ENCODE results near the gene ERP27. TPM values are rescaled to one million over a fixed set of nuclear protein-coding genes. Genes with fewer than 3 reads are reported as not detected.

ERP27 gene
- total RNA-seq, 1 donor from 2014 or later, result 122 TPM

DNA sequence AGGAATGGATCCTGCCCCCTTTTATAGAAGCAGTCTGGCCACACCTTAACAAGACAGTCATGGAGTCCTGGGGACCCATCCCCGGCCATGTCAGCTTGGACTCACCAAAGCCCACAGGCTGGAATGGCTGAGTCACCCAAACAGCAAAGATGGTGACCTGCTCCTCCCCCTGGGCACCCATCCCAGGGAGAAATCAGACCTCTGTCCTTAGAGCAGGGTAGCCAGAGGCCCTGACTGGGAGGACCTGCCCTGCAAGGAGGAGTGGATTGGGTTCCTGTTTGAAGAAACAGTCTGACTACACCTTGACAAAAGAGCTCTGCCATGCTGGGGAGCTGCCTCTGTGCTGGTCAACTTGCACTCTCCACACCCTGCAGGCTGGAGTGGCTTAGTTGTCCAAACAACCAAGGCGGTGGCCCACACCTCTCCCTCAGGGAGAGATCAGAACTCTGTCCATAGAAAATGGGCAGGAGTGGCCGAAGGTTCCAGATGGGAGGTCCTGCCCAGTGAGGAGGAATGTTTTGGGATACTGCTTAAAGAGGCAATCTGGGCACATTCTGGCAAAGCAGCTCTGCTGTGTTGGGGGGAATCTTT is 69.3 kb downstream of the ERP27 start:
- DNase-seq (ENCODE audit: low spot score), result no peak

Other genes starting within 250 kb of the ERP27 start
- not detected for gene GUCY2C, start 241.9 kb downstream of the ERP27 start, total RNA-seq
- 54.0 TPM for gene WBP11, start 135.1 kb downstream of the ERP27 start, total RNA-seq
- gene C12orf60, start 134.9 kb downstream of the ERP27 start, total RNA-seq, result 0.99 TPM
- not detected for gene SMCO3, start 124.4 kb downstream of the ERP27 start, total RNA-seq
- gene ART4, start 95.0 kb downstream of the ERP27 start, total RNA-seq, result 1.5 TPM
- gene MGP, start 52.7 kb downstream of the ERP27 start, total RNA-seq, result 500 TPM
- 264 TPM for gene ARHGDIB, start 23.1 kb upstream of the ERP27 start, total RNA-seq
- not detected for gene PDE6H, start 34.5 kb upstream of the ERP27 start, total RNA-seq